Renal cortical epithelial cell (primary cell): ENCODE results near the gene ITGA7. TPM values are rescaled to one million over a fixed set of nuclear protein-coding genes. Genes with fewer than 3 reads are reported as not detected.
A peak's percentile ranks its signal among the peaks of the same experiment; 100 is the strongest.

Experiments used
- DNase-seq: peaks from one replicate; pipeline ENCODE4 v3.0.0-alpha.2; 2011; ENCODE audit warnings: low read depth
- total RNA-seq: library from RNA; depleted of rRNA; stranded (reverse); fragments of >200 nt; gene quantifications from 2 replicates; pipeline ENCODE4 v1.2.3, GENCODE V29; 2014

ITGA7 gene
- total RNA-seq, 1 donor from 2014 or later: 1.0 TPM

- DNase-seq: no peak
Observed at GRCh38 chr12:55736076-55736475, 28.4 kb upstream of the ITGA7 start.

GRCh38 chr12:55734595-55734994, 26.9 kb upstream of the ITGA7 start:
- no peak for DNase-seq

GRCh38 chr12:55733858-55734257, 26.2 kb upstream of the ITGA7 start:
- no peak for DNase-seq

GRCh38 chr12:55733021-55733555, 25.4 kb upstream of the ITGA7 start:
- no peak for DNase-seq

GRCh38 chr12:55732288-55732687, 24.6 kb upstream of the ITGA7 start:
- DNase-seq: no peak

- DNase-seq: peak; percentile 60
Observed at GRCh38 chr12:55729819-55730818, 22.4 kb upstream of the ITGA7 start.

- peak; percentile 89 for DNase-seq
Observed at GRCh38 chr12:55728939-55729818, 21.5 kb upstream of the ITGA7 start, which contains the start of gene CD63. CD63 (minus strand) TSS chr12:55729009; CDS start chr12:55728341, 668 bp downstream.

DNA sequence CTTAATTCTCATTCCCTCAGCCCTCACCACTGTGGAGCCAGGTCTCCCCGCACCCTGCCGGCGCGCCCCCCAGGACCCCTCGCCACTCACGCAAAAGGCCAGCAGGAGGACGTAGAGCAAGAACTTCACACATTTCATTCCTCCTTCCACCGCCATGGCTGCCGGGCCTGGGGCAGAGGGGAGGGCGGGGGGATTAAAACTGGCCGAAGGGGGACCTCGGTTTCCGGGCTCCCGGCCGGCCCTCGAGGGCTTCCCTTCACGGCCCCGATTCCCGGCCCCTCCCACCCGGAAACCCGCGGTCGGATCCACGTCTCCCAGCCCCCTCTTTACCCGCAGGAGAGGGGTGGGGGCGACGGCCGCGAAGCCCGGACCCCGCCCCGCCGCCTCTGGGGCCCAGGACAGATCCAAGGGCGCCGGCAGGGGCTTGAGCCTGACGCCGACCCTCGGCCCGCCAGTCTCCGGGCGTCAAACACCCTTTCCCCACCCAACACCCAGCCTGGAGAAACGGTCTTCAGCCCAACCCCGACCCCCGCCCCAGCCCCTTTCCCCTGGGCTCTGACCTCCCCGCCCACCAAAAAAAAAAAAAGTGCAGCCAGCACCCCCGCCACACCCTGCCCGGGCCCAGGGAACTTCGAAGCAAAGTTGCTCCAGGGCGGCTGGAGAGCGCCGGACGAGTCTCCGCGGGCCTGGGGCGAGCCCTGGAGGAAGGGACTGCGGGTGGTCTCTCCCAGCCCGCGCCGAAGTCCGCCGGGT, 20.7 kb upstream of the ITGA7 start:
- no peak for DNase-seq

DNA sequence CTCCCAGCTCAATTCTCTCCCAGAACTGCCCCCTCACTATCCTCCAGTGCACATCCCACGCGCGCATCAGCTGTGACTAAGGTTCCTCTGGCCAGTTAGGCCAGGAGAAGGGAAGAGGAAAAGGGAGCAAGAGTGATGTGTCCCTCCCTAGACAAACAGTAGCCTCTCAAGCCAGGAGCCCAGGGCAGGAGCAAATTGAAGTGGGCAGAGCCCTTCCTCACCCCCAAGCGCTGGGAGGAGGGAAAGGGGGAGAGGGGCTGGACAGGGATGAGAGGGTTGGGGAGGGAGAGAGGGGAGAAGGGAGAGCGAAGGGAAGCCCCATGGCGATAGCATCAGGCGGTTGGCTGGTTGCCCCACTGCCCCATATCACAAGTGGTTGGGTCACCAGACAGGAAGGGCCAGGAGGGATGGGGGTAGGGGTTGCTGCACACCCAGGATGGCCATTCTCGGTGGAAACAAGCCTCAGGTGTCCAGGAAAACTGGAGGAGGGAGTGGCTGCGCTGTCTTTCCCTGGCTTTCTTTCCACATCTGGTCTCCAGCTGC, 20.0 kb upstream of the ITGA7 start:
- DNase-seq: peak; percentile 29

- DNase-seq: no peak
Observed at GRCh38 chr12:55726971-55727370, 19.3 kb upstream of the ITGA7 start.

DNA sequence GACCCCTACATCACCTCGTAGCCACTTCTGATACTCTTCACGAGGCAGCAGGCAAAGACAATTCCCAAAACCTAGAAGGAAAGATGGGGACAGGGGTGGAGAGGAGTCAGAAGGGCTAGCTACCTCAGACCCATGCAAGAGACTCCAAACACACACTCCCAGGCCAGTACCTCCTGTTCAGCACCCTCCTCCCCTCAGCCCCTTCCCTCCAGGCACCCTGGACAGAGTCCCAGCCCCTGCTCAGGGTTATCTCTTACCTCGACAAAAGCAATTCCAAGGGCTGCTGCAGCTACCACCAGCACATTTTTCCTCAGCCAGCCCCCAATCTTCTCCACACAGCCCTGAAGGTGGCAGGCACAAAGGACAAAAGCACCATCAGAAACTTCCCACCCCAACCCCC, 17.9 kb upstream of the ITGA7 start:
- DNase-seq: no peak

- DNase-seq: no peak
Observed at GRCh38 chr12:55724940-55725309, 17.2 kb upstream of the ITGA7 start.

DNA sequence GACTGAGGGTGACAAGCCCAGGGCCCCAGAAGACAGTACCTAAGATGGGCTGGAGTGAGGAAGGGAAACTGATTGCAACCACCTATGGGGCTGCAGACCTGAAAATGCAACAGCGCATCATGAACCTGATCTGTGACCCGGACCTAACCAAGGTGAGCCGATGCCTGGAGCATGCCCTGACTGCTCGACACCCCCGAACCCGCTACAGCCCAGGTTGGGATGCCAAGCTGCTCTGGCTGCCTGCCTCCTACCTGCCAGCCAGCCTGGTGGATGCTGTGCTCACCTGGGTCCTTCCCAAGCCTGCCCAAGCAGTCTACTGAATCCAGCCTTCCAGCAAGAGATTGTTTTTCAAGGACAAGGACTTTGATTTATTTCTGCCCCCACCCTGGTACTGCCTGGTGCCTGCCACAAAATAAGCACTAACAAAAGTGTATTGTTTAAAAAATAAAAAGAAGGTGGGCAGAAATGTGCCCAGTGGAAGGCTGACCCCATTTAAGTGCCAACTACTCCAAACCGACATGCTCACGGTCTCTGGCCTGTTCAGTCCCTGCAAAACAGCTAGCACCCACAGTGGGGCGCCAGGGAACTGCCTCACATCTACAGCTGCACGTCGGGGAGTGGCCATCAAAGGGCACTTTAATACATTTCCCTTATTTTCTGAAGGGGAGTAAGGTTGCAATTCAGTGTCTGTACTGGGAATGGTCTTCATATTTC, 16.7 kb upstream of the ITGA7 start:
- peak; percentile 55 for DNase-seq

DNA sequence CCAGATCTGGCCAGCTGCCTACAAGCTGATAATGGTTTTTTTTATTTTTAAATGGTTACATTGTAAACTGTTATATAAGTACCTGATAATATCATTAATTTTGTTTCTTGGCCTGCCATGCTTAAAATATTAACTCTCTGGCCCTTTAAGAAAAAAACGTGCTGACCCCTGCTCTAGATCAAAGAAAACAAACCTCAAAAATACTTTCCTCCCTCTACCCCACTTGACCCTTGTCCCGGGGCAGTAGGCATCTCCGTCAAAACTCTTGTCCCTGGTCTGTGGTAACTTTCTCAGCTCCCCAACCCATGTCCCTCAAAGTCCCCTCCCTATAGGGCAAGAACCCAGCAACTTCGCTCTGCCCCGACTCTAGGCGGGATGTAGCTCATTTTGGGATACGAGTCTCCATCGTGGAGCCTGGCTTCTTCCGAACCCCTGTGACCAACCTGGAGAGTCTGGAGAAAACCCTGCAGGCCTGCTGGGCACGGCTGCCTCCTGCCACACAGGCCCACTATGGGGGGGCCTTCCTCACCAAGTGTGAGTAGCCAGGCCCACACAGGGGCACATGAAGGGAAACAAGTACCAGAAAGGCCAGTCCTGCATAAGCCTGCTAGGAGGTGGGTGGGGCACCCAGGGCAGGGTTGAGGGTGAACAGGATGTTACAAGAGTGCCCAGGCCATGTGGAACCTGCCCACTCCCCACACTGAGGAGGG, 16.0 kb upstream of the ITGA7 start:
- DNase-seq: no peak

GRCh38 chr12:55722948-55723347, 15.2 kb upstream of the ITGA7 start:
- peak; percentile 57 for DNase-seq

DNA sequence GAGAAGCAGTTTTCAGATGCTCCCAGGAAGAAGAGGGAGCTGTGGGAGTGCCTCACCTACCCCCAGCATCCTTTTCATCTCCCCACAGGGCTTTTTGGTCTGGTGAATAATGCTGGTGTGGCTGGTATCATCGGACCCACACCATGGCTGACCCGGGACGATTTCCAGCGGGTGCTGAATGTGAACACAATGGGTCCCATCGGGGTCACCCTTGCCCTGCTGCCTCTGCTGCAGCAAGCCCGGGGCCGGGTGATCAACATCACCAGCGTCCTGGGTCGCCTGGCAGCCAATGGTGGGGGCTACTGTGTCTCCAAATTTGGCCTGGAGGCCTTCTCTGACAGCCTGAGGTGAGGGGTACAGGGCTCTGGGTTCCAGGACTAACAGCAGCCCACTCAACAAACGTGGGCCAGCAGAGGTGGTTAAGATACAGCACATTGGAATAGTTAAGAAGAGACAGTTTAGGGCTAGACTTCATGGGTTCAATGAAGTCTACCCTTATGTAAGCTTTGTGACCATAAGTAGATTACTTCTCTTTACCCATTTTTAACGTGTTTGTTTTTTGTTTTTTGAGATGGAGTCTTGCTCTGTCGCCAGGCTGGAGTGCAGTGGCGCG, 14.0 kb upstream of the ITGA7 start:
- DNase-seq: no peak

DNA sequence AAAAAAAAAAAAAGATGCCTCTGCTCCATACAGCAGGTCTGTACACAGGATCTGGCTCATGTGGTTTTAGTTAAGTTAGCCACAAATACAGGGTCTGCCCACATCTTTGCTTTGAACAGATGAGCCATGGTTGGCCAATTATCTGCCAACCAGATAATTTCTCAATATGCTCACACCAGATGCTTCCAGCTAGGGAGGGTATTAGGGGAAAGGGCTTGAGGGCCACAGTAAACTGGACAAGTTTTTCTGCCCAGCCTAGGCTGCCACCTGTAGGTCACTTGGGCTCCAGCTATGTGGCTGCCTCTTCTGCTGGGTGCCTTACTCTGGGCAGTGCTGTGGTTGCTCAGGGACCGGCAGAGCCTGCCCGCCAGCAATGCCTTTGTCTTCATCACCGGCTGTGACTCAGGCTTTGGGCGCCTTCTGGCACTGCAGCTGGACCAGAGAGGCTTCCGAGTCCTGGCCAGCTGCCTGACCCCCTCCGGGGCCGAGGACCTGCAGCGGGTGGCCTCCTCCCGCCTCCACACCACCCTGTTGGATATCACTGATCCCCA, 13.3 kb upstream of the ITGA7 start:
- DNase-seq: peak; percentile 91

- peak; percentile 91 for DNase-seq
Observed at GRCh38 chr12:55720071-55720564, 12.4 kb upstream of the ITGA7 start, which contains the start of gene RDH5. RDH5 (plus strand) TSS chr12:55720393; CDS start chr12:55721185, 792 bp downstream.

- DNase-seq: no peak
Observed at GRCh38 chr12:55719371-55719770, 11.7 kb upstream of the ITGA7 start.
